Esophagus squamous epithelium (tissue), 5 donors: ENCODE data around the gene TEAD4. TPM values are rescaled to one million over a fixed set of nuclear protein-coding genes. Genes with fewer than 3 reads are reported as not detected.
A peak's percentile ranks its signal among the peaks of the same experiment; 100 is the strongest.

Experiments
- DNase-seq: peaks from one replicate; lab custom pipeline; 2025; lab: John Stamatoyannopoulos, UW
- H3K27ac ChIP-seq, 4 donors: fragments of 200-600 bp; sonication (generic); one replicate each; pipeline ENCODE4 v1.5.1; 2016 to 2019; ENCODE audit warnings: mild to moderate bottlenecking in 1 of 4
- H3K27me3 ChIP-seq, 4 donors: fragments of 200-600 bp; sonication (generic); 1 replicate in 3 of 4; 2 replicates in 1 of 4; pipeline versions ENCODE4 v1.5.1 to v1.6.0; 2017 to 2021; ENCODE audit warnings: antibody characterized with exemption in 1 of 4
- H3K36me3 ChIP-seq, 3 donors: fragments of 200-600 bp; sonication (generic); one replicate each; pipeline ENCODE4 v1.5.1; 2016 to 2019
- H3K4me1 ChIP-seq, 3 donors: fragments of 200-600 bp; sonication (generic); one replicate each; pipeline ENCODE4 v1.5.1; 2017 to 2019
- H3K4me3 ChIP-seq, 4 donors: fragments of 200-600 bp; sonication (generic); 1 replicate in 3 of 4; 2 replicates in 1 of 4; pipeline ENCODE4 v1.5.1; 2016 to 2019; ENCODE audit warnings: mild to moderate bottlenecking in 2 of 4, moderate library complexity in 1 of 4
- H3K9me3 ChIP-seq, 3 donors: fragments of 200-600 bp; sonication (generic); one replicate each; pipeline ENCODE4 v1.5.1; 2016 to 2019
- POLR2A ChIP-seq, 4 donors: fragments of 450-650 bp; IDR thresholded peaks; one replicate each; pipeline ENCODE4 v1.6.1; 2017; ENCODE audit warnings: antibody characterized with exemption in 4 of 4, mild to moderate bottlenecking in 4 of 4, moderate library complexity in 3 of 4
- WGBS, 2 donors: methylation state at CpG; one replicate each; pipeline ENCODE4 v1.1.5; 2018; 5-methylcytosine and 5-hydroxymethylcytosine counted together
- intact Hi-C: fragments of 100-400 bp; cut with DNase I; formaldehyde crosslinking; loops from one replicate; pipeline ENCODE4 v1.15.0; 2022
- total RNA-seq, 4 donors: library from RNA; depleted of rRNA; stranded (reverse); fragments of >200 nt; gene quantifications; one replicate each; pipeline ENCODE4 v1.1.0, GENCODE V29; 2016
- TF ChIP-seq, protein P1 (sequence below), 6 experiments: fragments of 450-650 bp in 4 of 6; fragments of 200-600 bp in 2 of 6; sonication (generic) in 2 of 6; IDR thresholded peaks; one replicate each; pipeline ENCODE4 v1.5.1; 2016 to 2019; ENCODE audit warnings: antibody characterized with exemption in 6 of 6, mild to moderate bottlenecking in 4 of 6, moderate library complexity in 4 of 6
- donor health status: DM: yes; HTN: yes; CAD: no.

Gene TEAD4
- total RNA-seq, 4 donors from 2014 or later, result 10.7 to 16.6 (median 13.5) TPM

DNA sequence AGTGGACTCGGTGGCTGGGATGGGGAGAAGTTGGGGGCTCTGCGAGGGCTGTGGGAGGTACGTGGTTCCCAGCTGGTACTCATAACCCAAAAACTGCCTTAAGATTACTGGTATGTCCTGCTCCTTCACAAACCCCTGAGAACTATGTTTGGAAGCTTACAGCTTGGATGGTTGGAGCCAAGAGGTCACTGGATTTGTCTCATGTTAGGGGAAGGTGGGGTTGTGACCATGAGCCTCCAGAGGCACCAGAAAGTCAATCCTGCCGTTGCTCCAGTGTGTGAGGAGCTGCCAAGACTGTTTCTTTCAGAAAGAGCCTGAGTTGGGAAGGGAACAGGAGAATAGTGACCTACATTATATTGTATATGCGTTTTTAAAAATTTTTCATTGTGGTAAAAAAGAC is 33.5 kb downstream of the TEAD4 start:
- H3K4me1 ChIP-seq, result no peaks in the 10 kb centered on the region
- no peaks in the 10 kb centered on the region for H3K9me3 ChIP-seq
- no peak overlapping the region for H3K4me3 ChIP-seq
- intact Hi-C loops, result no loop called here
- DNase-seq, result no peak
- no peak for TF ChIP-seq POLR2A (IDR thresholded peaks at IDR 0.05)
- TF ChIP-seq, protein P1, sequence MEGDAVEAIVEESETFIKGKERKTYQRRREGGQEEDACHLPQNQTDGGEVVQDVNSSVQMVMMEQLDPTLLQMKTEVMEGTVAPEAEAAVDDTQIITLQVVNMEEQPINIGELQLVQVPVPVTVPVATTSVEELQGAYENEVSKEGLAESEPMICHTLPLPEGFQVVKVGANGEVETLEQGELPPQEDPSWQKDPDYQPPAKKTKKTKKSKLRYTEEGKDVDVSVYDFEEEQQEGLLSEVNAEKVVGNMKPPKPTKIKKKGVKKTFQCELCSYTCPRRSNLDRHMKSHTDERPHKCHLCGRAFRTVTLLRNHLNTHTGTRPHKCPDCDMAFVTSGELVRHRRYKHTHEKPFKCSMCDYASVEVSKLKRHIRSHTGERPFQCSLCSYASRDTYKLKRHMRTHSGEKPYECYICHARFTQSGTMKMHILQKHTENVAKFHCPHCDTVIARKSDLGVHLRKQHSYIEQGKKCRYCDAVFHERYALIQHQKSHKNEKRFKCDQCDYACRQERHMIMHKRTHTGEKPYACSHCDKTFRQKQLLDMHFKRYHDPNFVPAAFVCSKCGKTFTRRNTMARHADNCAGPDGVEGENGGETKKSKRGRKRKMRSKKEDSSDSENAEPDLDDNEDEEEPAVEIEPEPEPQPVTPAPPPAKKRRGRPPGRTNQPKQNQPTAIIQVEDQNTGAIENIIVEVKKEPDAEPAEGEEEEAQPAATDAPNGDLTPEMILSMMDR (IDR thresholded peaks at IDR 0.05), result no peak
- no peak overlapping the region for H3K27ac ChIP-seq
- WGBS, 2 donors, result 66 to 89% methylated on average over 2 to 5 of the region's 5 CpGs
- H3K36me3 ChIP-seq, result peaks cover 0 to 16% (median 3%) of the 10 kb centered on the region in 3 donors
- no peaks in the 10 kb centered on the region for H3K27me3 ChIP-seq

DNA sequence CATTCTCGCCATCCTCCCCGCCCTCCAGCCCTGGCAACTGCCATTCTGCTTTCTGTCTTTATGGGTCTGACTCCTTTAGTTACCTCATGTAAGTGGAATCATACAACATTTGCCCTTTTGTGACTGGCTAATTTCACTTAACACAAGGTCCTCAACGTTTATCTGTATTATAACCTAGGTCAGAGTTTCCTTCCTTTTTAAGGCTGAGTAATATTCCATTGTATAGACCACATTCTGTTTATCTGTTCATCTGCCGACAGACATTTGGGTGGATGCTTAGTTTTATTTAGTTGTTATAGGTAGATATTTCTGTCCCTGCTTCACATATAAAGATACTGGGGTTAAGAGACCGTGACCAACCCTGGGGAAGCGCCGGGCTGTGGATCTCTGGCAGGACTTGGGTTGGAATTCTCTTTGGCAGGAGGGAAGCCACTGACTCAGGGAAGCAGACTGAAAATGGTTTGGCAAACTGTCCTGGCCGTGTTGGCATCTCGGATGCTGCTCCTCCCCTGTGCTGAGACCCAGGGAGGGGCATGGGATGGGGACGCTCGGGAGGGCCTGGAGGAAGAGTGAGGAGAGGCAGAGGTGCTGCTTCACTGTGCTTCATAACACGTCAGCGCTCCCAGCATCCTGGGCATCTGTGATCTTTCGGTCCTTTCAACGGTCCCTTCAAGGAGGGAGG is 38.9 kb downstream of the TEAD4 start:
- Histone ChIP-seq H3K4me3 (no peak overlapping the region), H3K36me3 (peaks cover 0 to 16% (median 3%) of the 10 kb centered on the region in 3 donors), H3K4me1 (peaks cover 0 to 5% (median 0%) of the 10 kb centered on the region in 3 donors), H3K27me3 (no peaks in the 10 kb centered on the region), H3K27ac (no peak overlapping the region), H3K9me3 (no peaks in the 10 kb centered on the region)
- TF ChIP-seq, protein P1 (IDR thresholded peaks at IDR 0.05), result no peak
- no peak for TF ChIP-seq POLR2A (IDR thresholded peaks at IDR 0.05)
- intact Hi-C loops, result no loop called here
- WGBS, 2 donors, result 86 to 90% methylated on average over 8 to 10 of the region's 15 CpGs
- no peak for DNase-seq

DNA sequence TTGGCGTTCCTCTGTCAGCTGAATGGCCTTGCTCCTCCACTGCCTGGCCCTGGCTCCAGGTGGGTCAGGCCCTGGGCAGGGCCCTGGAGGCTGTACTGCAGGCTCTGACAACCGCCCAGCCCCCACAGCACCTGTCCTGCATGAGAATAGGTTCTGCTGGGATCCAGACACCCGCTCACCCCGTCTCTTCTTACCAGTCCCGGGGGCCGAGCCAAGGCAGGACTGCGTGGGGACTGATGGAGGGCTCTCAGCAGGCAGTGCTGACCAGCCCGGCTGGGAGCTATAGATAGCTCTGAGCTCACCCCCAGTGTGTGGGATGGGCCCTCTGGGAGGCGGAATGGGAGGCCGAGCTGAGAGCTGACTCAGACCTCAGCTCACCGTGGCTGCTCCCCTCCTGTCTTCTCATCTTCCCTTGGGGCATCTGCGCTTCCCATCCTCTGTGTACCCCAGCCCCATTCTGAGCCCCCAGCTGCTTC is 39.6 kb downstream of the TEAD4 start:
- H3K4me1 ChIP-seq, result peaks cover 0 to 6% (median 0%) of the 10 kb centered on the region in 3 donors
- 29 to 55% methylated on average over 3 to 6 of the region's 12 CpGs for WGBS, 2 donors
- intact Hi-C loops, result no loop called here
- TF ChIP-seq POLR2A (IDR thresholded peaks at IDR 0.05), result no peak
- TF ChIP-seq, protein P1 (IDR thresholded peaks at IDR 0.05), result no peak
- H3K27ac ChIP-seq, result peak overlapping the region in 1 of 4 donors; percentile 5
- no peak for DNase-seq
- no peaks in the 10 kb centered on the region for H3K27me3 ChIP-seq
- H3K36me3 ChIP-seq, result peaks cover 0 to 16% (median 3%) of the 10 kb centered on the region in 3 donors
- no peak overlapping the region for H3K4me3 ChIP-seq
- no peaks in the 10 kb centered on the region for H3K9me3 ChIP-seq

DNA sequence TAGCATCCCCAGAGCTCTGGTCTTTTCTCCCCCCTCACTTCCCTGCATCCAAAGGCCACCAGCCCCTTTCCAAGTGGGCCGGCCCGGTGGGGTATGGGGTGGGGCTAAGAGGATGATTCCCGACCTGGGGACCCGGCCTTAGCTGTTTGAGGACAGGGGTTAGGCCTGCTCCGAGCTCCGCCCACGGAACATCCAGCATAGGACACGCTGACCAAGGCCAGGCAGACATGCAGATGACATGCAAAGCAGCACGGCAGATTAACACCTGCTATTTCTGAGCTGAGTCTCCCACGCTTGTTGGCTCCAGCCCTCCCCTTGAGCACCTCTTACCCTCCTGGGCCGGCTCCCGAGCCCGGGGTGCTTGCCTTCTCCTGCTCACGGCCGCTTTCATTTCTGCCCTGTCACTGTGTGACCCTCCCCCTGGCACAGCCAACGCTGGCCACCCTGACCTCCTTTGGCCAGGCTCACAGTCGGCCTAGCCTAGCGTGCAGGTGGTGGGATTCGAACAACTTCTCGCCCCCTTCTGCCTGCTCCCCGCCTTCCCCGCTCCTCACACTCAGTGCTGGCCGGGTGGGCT is 40.2 kb downstream of the TEAD4 start:
- TF ChIP-seq POLR2A (IDR thresholded peaks at IDR 0.05), result no peak
- TF ChIP-seq, protein P1 (IDR thresholded peaks at IDR 0.05), result no peak
- intact Hi-C loops, result no loop called here
- no peaks in the 10 kb centered on the region for H3K9me3 ChIP-seq
- 83 to 94% methylated on average over 14 to 17 of the region's 23 CpGs for WGBS, 2 donors
- no peak overlapping the region for H3K27ac ChIP-seq
- H3K4me1 ChIP-seq, result peaks cover 0 to 11% (median 0%) of the 10 kb centered on the region in 3 donors
- H3K4me3 ChIP-seq, result no peak overlapping the region
- peaks cover 0 to 16% (median 3%) of the 10 kb centered on the region in 3 donors for H3K36me3 ChIP-seq
- no peak for DNase-seq
- no peaks in the 10 kb centered on the region for H3K27me3 ChIP-seq
